GM13977 (cell line): ENCODE measurements around the gene ACSL6.
"Not testable (repeated sequence)": the region's sequence is repeated elsewhere in the genome, so short reads cannot be mapped to it uniquely, and the experiment has no call there.

Experiments
- DNase-seq: peaks from one replicate; pipeline ENCODE4 v3.0.0; 2012; ENCODE audit warnings: low spot score
- CTCF ChIP-seq: IDR thresholded peaks from 2 replicates; pipeline ENCODE4 v1.5.1; 2012; ENCODE audit warnings: mild to moderate bottlenecking, control low read depth; ENCODE audit not compliant: insufficient read depth; ENCODE audit errors: extremely low read depth, missing control alignments
- in situ Hi-C: fragments of 300-500 bp; cut with MboI; formaldehyde crosslinking; loops from one replicate; pipeline ENCODE4 v1.12.0; 2022; ENCODE audit warnings: low sequenced_read_pairs, low pct_unique_long_range_greater_than_20kb, mixed read lengths, inconsistent platforms; ENCODE audit not compliant: unreplicated experiment

Gene ACSL6

GRCh38 chr5:131913603-131914002 lies 97.9 kb downstream of the ACSL6 start:
- TF ChIP-seq CTCF: no peak
- no peak for DNase-seq
- in situ Hi-C loops: no loop called here

- no peak for DNase-seq
- in situ Hi-C loops: no loop called here
- TF ChIP-seq CTCF: no peak
Measured at GRCh38 chr5:131906668-131907067, 104.8 kb downstream of the ACSL6 start.

GRCh38 chr5:131902266-131902665 lies 109.2 kb downstream of the ACSL6 start:
- DNase-seq, in situ Hi-C loops: not testable (repeated sequence)
